Stimulated activated CD4-positive, alpha-beta T cell treated with anti-CD3 and anti-CD28 coated beads, Interleukin-1b, Interleukin-23, amount 100 ng/mL, for 24 hours (primary cell): ENCODE results near the gene KCNIP1.

Experiments used
- DNase-seq, 4 experiments: peaks; one replicate each; pipeline ENCODE4 v3.0.0-alpha.2; 2020; ENCODE audit warnings: low read depth in 4 of 4, low spot score in 1 of 4

KCNIP1 gene

DNA sequence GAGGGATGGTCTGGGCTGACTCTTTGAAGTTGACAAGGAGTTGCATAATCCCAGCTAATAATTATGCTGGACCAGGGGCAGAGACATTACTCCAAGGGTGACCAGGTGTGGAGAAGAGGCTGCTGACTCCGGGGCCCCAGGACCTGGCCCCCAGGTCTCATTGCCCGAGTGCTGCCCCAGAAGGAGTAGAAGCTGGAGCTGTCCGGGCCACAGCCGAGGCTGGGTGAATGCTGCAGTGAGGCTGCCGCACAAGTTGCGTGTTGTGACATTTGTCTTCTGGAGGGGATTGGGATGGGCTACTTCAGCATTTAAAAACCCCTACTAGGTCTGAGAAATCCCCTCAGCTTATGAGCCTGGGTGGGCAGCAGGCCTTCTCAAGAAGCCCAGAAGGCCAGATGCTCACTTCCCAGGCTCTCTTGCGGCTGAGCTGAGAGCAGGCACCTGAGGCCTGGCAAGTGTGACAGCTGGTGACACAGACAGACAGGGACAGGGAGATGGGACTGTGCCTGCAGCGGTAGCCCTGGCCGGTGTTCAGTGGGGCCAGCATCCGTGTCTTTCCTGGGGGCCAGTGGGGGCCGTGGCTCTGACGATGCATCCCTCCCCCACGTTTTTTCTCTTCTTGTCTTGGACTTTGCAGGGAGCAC, 122.8 kb downstream of the KCNIP1 start:
- no peak for DNase-seq

DNA sequence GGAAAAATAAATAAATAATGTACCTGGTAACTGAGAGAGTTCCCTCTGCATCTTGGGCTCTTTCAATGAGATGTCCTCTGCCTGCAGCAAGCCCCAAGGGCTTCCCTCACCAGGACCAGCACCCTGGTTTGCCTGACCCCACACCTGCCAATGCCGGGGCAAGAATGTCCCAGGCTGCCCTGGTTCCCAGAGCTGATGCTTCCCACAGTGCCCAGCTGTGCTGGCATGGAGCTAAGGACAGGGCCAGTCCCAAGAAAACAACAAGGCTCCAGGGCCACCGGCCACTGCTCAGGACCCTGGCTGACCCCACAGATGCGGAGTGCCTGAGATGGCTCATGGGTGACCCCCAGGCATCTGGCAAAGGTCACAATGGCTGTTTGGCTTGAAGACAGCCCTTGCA, 123.5 kb downstream of the KCNIP1 start:
- no peak for DNase-seq

DNA sequence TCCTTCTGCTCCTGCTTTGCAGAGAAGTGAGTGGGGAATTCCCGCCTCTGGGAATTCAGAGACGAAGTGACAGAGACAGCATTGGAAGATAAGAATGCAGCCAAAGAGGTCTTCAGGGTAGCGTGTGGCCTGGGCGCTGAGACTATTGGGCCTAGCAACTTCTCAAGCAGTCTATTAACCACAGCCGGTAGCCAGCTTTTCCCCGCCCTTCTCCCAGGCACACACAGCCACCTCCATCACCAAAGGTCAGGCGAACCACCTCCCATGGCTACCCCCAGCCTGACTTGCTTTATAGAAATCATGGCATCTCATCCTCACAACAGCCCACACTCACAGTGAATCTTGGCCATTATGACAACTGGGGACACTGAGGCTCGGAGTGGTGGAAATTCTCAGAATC, 124.2 kb downstream of the KCNIP1 start:
- no peak for DNase-seq

DNA sequence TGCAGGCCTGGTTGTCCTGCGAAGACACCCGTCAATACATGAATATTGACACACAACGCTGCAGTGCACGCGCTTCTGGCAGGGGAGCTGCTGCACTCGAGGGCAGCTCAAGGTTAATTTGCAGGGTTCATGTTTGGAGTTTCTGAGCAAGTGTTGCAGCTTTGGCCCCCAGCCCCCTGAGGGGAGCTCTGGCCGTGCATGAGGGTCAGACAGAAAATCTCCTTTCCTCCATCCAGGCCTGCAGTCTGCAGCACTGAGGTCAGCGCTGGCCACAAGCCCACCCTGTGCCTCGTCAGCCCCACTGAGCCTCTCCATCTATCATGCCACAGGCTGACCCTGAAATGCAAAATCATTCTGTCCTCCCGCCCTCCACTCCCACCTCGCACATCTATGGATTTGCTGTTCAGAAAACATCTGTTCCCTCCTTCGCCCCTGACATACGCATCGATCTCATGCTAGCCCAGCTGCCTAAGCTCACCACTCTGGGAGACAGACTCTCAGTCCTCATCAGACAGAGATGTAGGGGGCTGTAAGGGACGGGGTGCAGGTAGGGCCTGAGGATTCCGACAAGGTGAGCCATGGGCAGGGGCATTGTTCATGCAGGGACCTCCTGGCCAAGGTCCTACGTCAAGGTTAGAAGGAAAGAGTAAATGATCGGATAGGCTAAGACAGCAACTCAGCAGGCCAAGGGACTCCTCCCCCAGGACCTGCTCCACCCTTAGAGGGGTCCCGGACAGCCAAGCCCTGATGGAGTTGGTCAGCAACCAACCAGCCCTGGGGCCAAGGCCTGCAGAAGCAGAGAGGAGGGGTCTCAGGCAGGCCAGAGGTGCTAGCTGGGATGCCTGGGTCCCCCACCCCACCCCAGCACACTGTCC, 125.1 kb downstream of the KCNIP1 start:
- no peak for DNase-seq

DNA sequence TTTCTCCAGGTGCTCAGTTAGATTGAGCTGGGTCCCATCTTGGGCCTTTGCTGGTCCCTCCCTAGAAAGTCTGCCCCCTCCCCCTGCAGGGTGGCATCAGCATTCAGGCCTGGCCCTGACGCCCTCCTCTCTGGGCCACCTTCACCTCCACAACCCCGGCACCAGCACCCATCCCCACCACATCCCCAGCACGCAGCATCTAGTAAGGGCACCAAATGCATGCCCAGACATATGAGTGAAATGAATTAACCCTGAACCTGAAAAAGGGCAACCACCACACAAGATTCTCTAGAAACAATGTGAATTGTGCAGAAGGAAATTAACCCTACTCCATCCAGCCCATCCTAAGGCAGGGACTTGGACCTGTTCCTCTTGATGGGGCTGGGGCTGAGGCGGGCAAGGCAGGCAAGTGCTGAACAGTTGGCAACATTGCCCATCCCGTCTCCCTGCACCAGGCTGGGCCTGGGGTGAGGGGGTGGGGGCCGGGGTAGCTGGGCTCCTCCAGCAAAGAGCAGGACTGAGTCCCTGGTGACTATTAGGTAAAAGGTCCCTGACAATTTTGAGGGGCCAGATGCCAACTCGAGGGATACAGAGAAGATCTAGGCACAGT, 125.9 kb downstream of the KCNIP1 start:
- DNase-seq: no peak

DNA sequence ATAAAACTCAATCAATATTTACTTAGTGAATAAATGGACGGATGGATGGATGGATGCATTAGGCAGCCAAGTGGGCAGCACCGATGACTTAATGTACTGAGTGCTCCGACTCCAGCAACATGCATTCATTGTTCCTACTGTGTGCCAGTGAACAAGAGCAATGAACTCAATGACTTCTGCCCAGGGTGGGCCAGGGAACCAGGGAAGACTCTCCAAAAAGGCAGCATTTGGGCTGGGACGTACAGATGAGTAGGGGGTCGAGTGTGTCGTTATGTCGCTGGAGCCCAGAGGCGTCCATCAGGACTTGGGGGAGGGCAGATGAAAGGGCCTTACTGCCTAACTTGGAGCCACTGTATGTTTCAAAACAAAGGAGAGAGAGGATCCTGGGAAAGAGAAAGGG, 126.4 kb downstream of the KCNIP1 start:
- no peak for DNase-seq

DNA sequence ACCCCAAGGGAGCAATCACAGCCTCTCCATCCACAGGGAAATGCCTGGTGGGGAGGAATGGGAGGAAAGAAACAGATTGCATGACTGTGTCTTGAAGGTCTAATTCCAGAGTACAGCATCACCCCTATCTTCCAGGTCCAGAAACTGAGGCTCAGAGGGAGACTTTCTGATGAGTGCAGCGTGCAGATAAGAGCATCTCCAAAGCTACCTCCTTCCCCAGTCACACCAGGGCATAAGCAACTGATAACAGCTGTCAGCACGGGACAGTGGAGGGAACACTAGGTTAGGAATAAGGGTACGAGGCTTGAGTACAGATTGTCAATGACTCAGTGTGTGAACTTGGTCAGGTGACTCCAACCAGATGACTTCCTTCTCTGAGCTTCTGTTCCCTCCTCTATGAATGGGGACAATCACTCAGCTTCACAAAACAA, 126.9 kb downstream of the KCNIP1 start:
- no peak for DNase-seq

DNA sequence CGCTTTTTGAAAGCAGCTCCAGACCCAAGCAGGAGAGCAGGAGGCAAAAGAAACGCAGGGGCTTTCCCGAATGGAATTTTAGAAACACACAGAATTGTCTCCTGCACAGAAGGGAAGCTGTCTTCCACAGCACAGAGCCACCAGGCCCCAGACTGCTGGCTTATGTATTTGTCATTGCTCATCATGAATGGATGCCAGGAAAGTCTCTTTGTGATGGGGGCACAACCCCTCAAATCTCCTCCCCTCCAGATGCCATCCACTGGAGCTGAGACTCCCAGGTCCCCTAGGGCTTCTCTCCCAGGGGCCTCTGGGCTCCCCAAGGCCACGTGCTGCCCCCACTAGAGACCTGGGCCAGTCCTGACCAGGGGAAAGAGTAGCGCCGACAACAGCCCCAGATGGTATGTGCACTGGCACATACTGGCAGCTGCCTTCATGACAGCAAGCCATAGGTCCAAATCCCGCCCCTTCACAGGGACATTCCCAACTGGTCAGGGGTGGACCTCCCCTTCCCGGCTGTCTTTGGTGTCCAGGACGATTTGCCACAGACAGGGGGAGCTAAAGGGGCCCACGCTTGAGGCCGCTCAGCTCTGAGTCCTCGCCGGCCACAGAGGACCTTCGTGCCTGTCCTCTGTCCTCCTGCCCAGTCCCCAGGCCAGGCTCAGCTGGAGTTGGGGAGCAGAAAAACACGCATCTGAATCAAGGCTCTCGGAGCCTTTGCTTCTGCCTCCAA, 127.8 kb downstream of the KCNIP1 start:
- DNase-seq: no peak

DNA sequence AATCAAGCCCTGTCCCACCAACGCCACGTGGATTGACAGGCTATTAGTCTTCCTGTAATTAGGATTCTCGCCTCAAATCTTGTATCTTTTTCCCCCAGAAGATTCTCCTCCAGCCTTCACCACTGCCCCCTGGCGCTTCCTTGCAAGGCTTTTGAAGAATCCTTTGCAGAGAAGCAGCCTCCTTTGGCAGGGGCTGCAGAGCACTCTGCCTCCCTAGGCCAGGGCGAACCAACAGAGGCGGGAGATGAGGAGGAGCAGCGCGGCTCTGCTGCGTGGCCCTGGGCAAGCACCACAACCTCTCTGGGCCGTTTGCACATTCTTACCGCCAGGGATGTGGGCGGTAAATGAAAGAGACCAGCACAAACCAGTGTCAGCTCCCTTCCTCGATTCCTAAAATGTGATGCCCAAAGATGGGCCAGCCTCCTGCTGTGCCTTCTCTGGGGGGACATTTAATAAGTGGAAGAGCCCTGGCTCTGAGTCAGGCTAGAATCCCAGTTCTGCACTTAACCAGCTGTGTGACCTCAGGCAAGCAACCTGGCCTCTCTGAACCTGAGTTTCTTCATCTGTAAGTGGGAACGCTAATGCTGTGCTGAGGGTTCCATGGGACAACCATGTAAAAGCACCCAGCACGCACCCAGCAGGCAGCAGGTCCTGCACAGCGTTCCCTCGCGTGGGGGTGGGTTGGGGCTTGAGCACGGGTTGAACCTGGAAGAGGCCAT, 128.6 kb downstream of the KCNIP1 start:
- DNase-seq: no peak

DNA sequence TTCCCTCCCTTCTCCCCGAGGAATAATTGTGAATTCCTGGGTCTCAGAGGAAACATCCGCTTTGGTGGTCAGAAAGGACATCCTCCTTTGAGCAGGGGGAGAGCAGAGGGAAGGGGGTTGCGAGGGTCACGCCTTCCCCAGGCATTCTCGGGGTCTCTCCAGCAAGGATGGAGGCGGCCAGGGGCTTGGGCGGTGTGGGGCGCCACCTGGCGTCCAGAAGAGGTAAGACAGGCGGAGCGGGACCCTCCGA, 129.1 kb downstream of the KCNIP1 start:
- peak in 3 of 4 experiments; percentile 24 to 47 (median 35) for DNase-seq

DNA sequence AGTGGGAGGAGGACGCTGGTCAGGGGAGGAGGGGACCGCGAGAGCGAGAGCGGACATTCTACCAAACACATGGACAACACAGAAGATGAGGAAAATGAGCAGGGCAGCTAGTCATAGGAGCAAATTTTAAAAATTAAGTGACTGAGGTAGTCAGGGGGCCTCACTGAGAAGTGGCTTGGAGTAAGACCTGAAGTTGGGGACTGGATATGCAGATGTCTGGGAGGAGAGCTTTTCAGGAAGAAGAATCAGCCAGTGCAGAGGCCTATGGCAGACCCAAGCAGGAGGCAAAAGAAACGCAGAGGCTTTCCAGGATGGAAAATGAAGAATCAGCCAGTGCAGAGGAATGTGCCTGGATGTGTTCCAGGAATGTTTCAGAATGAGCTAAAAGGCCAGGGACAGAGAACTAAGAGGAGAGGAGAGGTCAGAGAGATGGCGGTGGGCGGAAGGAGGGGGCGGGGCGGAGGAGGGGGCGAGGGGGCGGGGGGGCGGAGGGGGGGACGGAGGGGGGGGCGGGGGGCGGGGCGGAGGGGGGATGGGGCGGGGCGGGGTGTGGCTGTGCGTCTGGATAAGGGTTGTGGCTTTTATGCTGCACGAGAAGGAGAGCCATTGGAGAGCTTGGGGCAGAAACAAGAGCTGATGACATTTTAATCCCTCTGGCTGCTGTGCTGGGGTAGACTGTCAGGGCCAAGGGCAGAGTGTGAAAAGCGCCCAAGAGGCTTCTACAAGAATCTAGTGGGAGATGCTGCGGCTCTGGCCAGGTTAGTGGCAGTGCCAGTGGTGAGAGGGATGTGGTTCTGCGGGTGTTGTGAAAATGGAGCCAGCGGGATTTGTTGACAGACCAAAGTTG, 129.6 kb downstream of the KCNIP1 start:
- DNase-seq: no peak

DNA sequence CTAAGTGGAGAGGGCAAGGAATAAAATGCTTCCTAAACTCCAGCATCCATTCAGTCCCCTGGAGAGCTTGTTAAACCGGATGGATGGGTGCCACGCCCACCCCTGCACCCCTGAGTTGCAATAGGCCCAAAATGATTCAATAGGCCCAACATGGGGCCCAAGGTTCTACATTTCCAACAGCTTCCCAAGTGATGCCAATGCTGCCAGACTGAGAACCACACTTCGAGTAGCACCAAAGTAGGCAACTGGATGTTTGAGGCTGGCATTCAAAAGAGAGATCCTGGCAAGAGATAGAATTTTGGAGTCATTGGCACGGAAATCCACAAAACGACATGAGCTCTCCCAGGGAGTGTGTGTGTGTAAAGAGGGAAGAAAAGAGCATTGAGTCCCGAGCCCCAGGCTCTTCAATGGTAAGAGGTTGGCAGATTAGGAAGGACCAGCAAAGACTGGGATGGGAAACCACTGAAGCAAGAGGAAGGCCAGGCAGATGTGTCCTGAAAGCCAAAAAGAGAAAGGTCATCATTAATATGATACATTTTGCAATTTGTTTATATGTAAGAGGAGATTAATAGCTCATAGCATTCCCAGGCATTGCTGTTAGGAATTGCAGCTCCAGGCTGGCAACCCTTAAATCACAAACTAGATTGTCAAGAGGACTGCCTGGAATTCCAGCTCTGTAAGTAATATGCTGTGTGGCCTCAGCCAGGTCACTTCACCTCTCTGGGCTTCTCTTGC, 130.6 kb downstream of the KCNIP1 start:
- DNase-seq: no peak

DNA sequence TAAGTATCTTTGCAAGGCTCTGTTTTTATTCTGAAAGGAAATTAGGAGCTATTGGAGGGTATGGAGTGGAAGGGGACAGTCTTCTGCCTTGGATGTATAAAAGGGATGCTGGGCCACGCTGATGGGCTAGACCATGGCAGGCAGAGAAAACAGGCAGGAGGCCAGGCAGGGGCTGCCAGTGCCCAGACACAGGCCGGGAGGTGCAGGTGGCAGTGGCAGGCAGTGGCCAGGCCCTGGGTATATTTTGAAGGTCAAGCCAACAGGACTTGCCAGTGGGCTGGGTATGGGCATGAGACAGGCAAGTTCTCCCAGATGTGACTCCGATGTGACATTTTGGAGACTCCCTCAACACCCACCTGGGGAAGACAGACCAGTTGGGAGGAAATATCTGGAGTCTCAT, 131.9 kb downstream of the KCNIP1 start:
- no peak for DNase-seq

DNA sequence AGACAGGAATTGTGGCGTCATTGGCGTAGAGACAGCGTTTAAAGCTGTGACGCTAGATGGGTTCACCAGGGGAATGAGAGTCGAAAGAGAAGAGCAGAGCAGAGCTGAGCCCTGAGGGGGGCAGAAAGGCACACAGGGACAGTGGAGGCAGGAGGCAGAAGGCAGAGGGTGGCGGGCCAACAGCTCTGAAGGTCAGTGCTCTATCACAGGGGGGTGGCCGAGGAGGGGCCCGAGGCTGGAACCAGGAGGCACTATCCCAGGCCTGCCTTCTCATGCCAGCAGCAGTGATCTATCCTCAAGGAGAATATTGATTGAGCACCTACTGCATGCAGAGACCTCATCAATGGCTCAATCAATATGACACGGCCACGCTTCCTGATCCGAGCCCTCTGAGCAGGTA, 132.4 kb downstream of the KCNIP1 start:
- no peak for DNase-seq

DNA sequence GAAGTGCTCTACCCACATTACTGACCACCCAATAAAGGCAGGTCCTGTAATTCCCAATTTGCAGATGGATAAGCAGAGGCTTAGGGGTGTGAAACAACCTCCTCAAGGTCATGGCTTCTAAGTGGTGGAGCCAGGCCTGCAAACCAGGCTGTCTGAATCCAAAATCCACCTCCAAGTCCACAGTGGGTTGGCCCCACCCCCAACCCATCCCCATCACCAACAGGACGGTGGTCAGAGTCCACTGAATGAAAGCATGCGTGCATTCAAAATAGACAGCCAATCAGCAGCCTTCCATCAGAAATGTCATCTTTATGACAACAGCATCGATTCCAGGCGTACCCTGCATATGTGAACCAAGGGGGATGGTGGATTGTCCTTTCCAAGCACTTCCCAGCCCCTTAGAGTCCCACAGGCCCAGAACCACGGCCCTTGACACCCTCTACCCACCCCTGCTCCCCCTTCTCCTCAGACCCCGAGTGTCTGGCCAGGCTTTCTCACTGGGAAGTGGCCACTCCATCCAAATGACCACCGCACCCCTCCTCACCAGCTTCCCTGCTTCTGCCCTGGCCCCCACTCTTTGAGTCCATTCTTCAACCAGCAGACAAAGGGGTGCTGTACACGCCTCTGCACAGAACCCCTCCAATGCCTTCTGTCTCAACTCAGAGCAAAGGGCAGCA, 133.1 kb downstream of the KCNIP1 start:
- DNase-seq: no peak

DNA sequence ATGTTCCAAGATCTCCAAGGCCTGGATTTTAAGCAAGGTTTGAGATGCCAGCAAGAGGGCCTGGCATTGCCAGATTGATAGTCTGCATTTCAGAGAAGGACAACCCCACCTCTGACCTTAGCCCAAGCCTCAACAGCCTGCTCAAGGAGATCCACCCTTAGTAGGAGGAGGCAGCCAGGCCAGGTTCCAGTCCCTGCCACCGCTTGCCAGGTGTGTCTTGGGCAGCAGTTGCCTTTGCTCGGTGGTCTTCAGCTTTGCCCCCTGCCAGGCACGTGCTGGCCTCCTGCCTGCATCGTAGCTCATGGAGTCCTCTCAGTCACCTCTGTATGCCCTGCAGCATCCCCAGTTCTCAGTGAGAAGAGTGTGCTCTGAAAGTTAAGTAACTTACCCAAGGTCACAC, 134.2 kb downstream of the KCNIP1 start:
- DNase-seq: no peak

DNA sequence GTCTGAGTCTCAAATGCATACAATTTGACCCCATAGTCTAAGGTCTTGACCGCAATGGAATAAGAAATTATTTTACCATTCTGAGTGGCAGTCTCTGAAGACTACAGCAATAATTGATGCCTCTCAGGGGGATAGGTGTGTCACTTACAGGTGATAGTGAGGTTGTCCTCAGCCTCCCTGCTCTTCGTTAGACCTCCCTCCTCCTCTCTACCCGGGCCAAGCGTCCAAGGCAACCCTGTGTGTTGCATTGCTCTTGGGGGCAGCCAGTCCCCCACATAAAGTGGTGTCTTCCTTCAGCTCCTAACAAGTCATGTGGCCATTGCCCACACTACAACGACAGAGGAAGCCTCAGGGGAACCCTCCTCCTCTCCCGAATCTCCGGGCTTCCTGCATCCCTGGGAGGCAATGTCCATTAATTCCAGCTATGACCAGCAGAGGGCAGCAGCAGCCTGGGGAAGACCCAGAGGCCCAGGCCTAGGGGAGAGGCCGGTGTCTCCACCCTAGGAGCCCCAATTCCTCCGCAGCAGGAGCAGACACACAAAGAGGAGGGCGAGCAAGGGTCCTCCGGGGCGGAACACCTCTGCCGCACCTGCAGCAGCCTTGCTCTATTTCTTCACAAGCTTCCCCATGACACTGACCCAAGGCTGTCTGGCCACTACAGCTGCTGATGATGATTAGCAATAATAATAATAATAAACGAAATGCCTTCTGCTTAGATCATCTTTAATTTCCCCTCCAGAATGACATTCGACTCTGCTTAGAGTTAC, 134.8 kb downstream of the KCNIP1 start:
- peak; percentile 32 to 58 (median 52) for DNase-seq

DNA sequence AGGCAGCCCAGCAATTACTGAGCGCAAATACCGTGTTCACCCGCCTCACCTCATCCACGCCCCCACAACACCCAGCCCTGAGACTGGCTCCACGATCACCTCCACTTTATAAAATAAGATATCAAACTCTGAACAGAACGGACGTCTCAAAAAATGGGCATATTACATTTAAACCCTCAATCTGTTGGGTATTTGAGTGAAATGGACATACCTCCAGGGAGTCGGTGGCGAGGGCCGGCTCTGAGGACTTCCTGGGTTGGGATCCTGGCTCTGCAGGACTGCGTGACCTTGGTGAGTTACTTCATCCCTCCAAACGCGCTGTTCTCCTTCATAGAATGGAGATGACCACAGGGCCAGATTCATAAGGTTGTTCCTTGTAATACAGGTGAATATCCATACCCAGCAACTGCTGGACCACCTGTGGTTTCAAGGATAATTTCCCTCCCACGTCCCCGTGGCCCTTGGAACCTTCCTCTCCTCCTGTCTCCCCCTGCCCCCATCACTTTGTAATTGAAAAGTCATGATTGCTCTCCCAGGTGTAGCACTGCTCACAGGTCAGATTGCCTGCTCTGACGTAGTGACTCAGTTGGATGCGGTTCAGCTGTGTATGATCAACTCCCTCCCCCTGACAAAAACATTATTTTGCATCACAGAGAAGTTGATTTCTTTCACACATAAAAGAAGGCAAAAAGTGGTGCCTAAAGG, 135.6 kb downstream of the KCNIP1 start:
- no peak for DNase-seq
